IPS-20b (cell line): Measurements from ENCODE around the gene MPZL3.
A peak's percentile ranks its signal among the peaks of the same experiment; 100 is the strongest.

Experiments
- H3K27ac ChIP-seq: one replicate; pipeline ENCODE4 v1.5.1; 2013; ENCODE audit warnings: low read length
- H3K27me3 ChIP-seq: 2 replicates; pipeline ENCODE4 v1.6.1; 2013; ENCODE audit warnings: mild to moderate bottlenecking, low read length, inconsistent platforms; ENCODE audit not compliant: insufficient read depth
- H3K36me3 ChIP-seq: 2 replicates; pipeline ENCODE4 v1.6.1; 2013; ENCODE audit warnings: low read depth, mild to moderate bottlenecking, inconsistent platforms, low read length, moderate library complexity; ENCODE audit not compliant: insufficient read depth
- H3K4me1 ChIP-seq: 2 replicates; pipeline ENCODE4 v1.6.1; 2013; ENCODE audit warnings: mild to moderate bottlenecking, control low read depth, inconsistent platforms, low read length, moderate library complexity; ENCODE audit not compliant: insufficient read depth
- H3K4me3 ChIP-seq: 2 replicates; pipeline ENCODE4 v1.5.1; 2013; ENCODE audit warnings: mild to moderate bottlenecking, low read length, inconsistent platforms
- H3K9ac ChIP-seq: 2 replicates; pipeline ENCODE4 v1.6.1; 2013; ENCODE audit warnings: low read depth, mild to moderate bottlenecking, inconsistent platforms, low read length, moderate library complexity
- H3K9me3 ChIP-seq: 2 replicates; pipeline ENCODE4 v1.6.1; 2013; ENCODE audit warnings: mild to moderate bottlenecking, low read depth, low read length, inconsistent platforms; ENCODE audit not compliant: insufficient read depth

MPZL3 gene

GRCh38 chr11:118209033-118209432 lies 43.1 kb downstream of the MPZL3 start:
- Histone ChIP-seq H3K9ac (no peak overlapping the region), H3K27ac (no peak overlapping the region), H3K4me3 (no peak overlapping the region), H3K4me1 (peaks cover 34% of the 10 kb centered on the region), H3K36me3 (no peaks in the 10 kb centered on the region), H3K9me3 (no peaks in the 10 kb centered on the region), H3K27me3 (no peaks in the 10 kb centered on the region; the same call in 1 of the 2 replicates)

- no peaks in the 10 kb centered on the region for H3K9me3 ChIP-seq
- H3K36me3 ChIP-seq = no peaks in the 10 kb centered on the region
- H3K4me1 ChIP-seq = peaks cover 20% of the 10 kb centered on the region
- no peaks in the 10 kb centered on the region; the same call in 1 of the 2 replicates for H3K27me3 ChIP-seq
- no peak overlapping the region for H3K27ac ChIP-seq
- no peak overlapping the region for H3K9ac ChIP-seq
- H3K4me3 ChIP-seq = no peak overlapping the region
Observed at GRCh38 chr11:118207079-118207478, 45.1 kb downstream of the MPZL3 start.

GRCh38 chr11:118206391-118207031 lies 45.7 kb downstream of the MPZL3 start:
- H3K27ac ChIP-seq = no peak overlapping the region
- peaks cover 15% of the 10 kb centered on the region for H3K4me1 ChIP-seq
- H3K9me3 ChIP-seq = no peaks in the 10 kb centered on the region
- no peak overlapping the region for H3K9ac ChIP-seq
- H3K4me3 ChIP-seq = no peak overlapping the region
- no peaks in the 10 kb centered on the region; the same call in 1 of the 2 replicates for H3K27me3 ChIP-seq
- H3K36me3 ChIP-seq = no peaks in the 10 kb centered on the region

GRCh38 chr11:118205606-118206378 lies 46.4 kb downstream of the MPZL3 start:
- no peaks in the 10 kb centered on the region; the same call in 1 of the 2 replicates for H3K27me3 ChIP-seq
- no peaks in the 10 kb centered on the region for H3K36me3 ChIP-seq
- no peaks in the 10 kb centered on the region for H3K9me3 ChIP-seq
- peaks cover 9% of the 10 kb centered on the region for H3K4me1 ChIP-seq
- no peak overlapping the region for H3K27ac ChIP-seq
- H3K4me3 ChIP-seq = no peak overlapping the region
- H3K9ac ChIP-seq = no peak overlapping the region

- no peak overlapping the region for H3K4me3 ChIP-seq
- H3K9ac ChIP-seq = no peak overlapping the region
- H3K27ac ChIP-seq = no peak overlapping the region
- peaks cover 3% of the 10 kb centered on the region; the same call in 1 of the 2 replicates for H3K4me1 ChIP-seq
- H3K27me3 ChIP-seq = no peaks in the 10 kb centered on the region; the same call in none of the 2 replicates
- no peaks in the 10 kb centered on the region for H3K9me3 ChIP-seq
- H3K36me3 ChIP-seq = no peaks in the 10 kb centered on the region
Observed at GRCh38 chr11:118202599-118203422, 49.4 kb downstream of the MPZL3 start.

- H3K9me3 ChIP-seq = no peaks in the 10 kb centered on the region
- no peak overlapping the region for H3K27ac ChIP-seq
- H3K4me1 ChIP-seq = peaks cover 3% of the 10 kb centered on the region; the same call in 1 of the 2 replicates
- H3K4me3 ChIP-seq = no peak overlapping the region
- no peaks in the 10 kb centered on the region for H3K36me3 ChIP-seq
- H3K27me3 ChIP-seq = no peaks in the 10 kb centered on the region; the same call in 1 of the 2 replicates
- no peak overlapping the region for H3K9ac ChIP-seq
Observed at GRCh38 chr11:118201966-118202365, 50.2 kb downstream of the MPZL3 start.

- Histone ChIP-seq H3K4me3 (no peak overlapping the region), H3K9ac (no peak overlapping the region), H3K4me1 (no peaks in the 10 kb centered on the region; the same call in 1 of the 2 replicates), H3K27me3 (no peaks in the 10 kb centered on the region; the same call in 1 of the 2 replicates), H3K9me3 (no peaks in the 10 kb centered on the region), H3K27ac (no peak overlapping the region), H3K36me3 (no peaks in the 10 kb centered on the region)
Observed at GRCh38 chr11:118200901-118201680, 51.1 kb downstream of the MPZL3 start.

GRCh38 chr11:118200497-118200896 lies 51.7 kb downstream of the MPZL3 start:
- no peak overlapping the region for H3K4me3 ChIP-seq
- H3K27me3 ChIP-seq = no peaks in the 10 kb centered on the region; the same call in 1 of the 2 replicates
- no peaks in the 10 kb centered on the region for H3K9me3 ChIP-seq
- no peaks in the 10 kb centered on the region for H3K36me3 ChIP-seq
- no peaks in the 10 kb centered on the region; the same call in 1 of the 2 replicates for H3K4me1 ChIP-seq
- no peak overlapping the region for H3K9ac ChIP-seq
- H3K27ac ChIP-seq = no peak overlapping the region

- Histone ChIP-seq H3K9ac (no peak overlapping the region), H3K4me3 (no peak overlapping the region), H3K9me3 (no peaks in the 10 kb centered on the region), H3K36me3 (no peaks in the 10 kb centered on the region), H3K27me3 (no peaks in the 10 kb centered on the region; the same call in 1 of the 2 replicates), H3K4me1 (peaks cover 8% of the 10 kb centered on the region; the same call in 1 of the 2 replicates), H3K27ac (no peak overlapping the region)
Observed at GRCh38 chr11:118199135-118199534, 53.0 kb downstream of the MPZL3 start.

GRCh38 chr11:118198370-118198769 lies 53.8 kb downstream of the MPZL3 start:
- H3K9ac ChIP-seq = no peak overlapping the region
- no peak overlapping the region for H3K27ac ChIP-seq
- H3K4me3 ChIP-seq = 0 out of 2 replicates have a peak overlapping the region, but pooled peaks have one; percentile 15
- no peaks in the 10 kb centered on the region; the same call in 1 of the 2 replicates for H3K27me3 ChIP-seq
- H3K36me3 ChIP-seq = no peaks in the 10 kb centered on the region
- H3K9me3 ChIP-seq = no peaks in the 10 kb centered on the region
- peaks cover 9% of the 10 kb centered on the region; the same call in 1 of the 2 replicates for H3K4me1 ChIP-seq
